GM21529 (cell line): ENCODE measurements around the gene DUS1L.

ENCODE experiments used
- ATAC-seq: cut with Tn5 transposase; IDR thresholded peaks from one replicate; pipeline ENCODE4 v1.9.1; 2021; ENCODE audit not compliant: unreplicated experiment

Gene DUS1L

DNA sequence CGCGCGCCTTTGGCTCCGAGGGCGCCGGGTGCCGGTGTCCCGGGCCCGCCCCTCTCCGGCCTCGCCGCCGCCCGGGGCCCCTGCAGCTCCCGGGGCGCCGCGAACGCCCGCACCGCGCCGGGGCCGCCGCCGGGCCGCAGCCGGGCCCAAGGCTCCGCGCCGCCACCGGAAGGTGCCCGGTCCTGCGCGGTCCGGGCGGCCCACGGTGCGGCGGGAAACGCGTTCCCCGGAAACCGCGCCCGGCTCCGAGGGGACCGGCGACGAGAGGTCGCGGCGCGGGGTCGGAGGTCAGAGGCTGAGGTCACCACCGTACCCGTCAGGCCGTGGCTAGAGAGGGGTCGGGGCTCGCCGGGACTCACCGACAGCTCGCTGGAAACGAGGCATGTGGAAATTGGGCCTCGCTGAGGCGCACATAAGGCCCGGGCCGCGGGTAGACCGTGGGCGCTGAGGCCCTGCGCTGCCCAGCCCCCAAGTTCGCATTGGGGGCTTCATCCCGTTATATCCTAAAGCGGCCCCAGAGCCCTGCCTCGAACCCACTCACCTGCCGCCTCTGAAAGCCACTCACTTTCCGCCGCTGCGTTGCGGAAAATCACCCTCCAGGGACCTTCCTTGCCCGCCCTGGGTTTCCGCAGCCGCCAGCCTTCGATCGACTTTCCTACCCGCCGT lies at the start of gene DUS1L:
Gene DUS1L (minus strand): TSS at position 167 of the 666 bp plus-strand sequence. CDS start 745 bp downstream, outside the sequence.
- ATAC-seq = peak; percentile 62

GRCh38 chr17:82114872-82115271 lies 49.3 kb upstream of the DUS1L start:
- no peak for ATAC-seq

- no peak for ATAC-seq
Measured at GRCh38 chr17:82114447-82114846, 48.8 kb upstream of the DUS1L start.

GRCh38 chr17:82113941-82114340 lies 48.3 kb upstream of the DUS1L start:
- ATAC-seq = no peak

DNA sequence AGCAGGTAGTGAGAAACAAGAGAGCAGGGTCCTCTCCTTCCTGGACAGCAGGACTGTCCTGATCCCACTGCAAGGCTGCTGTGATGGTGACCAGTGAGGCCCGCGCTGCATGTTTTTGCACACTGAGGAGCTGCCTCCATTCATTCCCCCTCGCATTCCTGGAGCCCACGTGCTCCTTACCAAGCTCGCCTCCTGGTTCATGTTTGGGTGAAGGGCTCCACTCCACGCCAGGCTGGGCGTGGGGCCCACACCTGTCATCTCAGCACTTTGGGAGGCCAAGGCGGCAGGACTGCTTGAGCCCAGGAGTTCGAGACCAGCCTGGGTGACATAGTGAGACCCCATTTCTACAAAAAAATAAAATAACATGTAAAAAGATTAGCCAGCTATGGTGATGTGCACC lies 47.8 kb upstream of the DUS1L start:
- ATAC-seq = no peak

DNA sequence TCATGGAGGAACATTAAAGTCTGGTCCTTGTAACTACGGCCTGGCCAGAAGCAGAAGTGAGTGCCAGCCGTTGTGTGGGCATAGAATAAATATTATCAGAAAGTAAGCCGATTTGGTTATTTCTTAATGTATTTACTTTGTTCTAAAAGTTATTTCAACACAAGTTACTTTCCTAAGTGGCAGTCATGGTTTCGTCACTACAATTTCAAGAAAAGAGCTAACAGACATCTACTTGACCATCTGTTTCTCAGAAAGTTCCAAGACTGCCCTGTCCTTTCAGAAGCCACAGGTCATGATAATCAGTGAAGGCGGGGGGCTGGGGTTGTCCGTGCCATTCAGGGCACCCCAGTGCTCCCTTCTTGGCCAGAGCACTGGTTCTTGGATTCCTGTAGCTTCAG lies 47.3 kb upstream of the DUS1L start:
- ATAC-seq = no peak

DNA sequence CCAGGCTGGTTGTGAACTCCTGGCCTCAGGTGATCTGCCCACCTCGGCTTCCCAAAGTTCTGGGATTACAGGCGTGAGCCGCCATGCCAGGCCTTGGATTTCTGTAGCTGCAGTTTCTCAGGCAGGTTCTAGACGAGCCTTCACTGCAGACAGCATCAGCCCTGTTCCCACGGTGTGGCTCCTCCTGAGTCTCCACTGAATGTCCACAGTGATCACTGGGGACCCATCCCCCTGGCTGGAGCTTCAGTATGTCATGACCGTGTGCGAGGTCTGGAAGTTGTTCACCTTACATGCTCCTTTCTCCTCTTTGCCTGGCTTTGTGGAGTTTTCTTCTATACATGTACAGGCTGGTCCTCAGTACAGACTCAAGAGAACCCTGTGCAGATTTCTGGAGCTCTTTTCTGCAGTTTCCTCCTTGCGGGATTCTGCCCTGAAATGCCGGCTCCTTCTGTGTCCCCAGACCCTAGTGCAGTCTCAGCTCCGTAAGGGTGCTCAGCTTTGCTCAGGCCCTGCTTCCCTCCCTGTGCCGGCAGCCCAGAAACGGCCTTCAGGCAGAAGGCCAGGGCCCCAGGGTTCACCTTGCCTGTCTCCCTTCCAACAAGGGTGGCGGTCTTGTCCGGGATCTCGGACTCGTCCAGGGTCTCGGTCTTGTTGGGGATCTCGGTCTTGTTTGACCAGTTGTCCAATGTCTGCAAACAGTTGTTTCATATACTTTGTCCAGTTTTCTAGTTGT lies 46.7 kb upstream of the DUS1L start:
- ATAC-seq = no peak

GRCh38 chr17:82110298-82110697 lies 44.7 kb upstream of the DUS1L start:
- ATAC-seq = no peak

GRCh38 chr17:82108961-82109475 lies 43.4 kb upstream of the DUS1L start:
- no peak for ATAC-seq

- ATAC-seq = no peak
Measured at GRCh38 chr17:82108496-82108945, 42.9 kb upstream of the DUS1L start.

- ATAC-seq = no peak
Measured at GRCh38 chr17:82108038-82108437, 42.4 kb upstream of the DUS1L start.

DNA sequence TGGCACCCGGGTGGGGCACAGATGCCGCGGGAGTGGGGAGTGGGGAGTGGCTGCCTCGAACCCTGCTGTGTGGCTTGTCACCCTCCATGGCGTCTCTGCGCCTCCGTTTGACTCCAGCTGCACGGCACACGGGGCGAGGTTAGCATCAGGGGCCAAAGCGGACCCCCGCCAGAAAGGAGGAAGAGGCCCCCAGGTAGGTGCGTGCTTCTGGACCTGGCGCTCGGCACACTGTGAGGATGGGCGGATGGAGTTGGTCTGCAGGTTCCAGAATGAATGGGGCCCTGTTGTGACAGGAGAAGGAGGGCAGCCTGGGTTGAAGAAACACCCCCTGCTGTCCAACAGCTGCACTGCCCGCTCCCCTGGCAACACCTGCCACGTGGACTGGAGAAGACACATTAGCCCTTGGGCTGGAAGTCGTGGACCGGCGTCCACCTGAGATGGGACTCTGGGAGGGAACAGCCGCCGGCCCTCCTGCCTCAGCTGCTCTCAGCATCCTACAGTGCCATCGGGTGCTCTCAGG lies 41.8 kb upstream of the DUS1L start:
- no peak for ATAC-seq

GRCh38 chr17:82106688-82107305 lies 41.2 kb upstream of the DUS1L start:
- no peak for ATAC-seq

- peak; percentile 82 for ATAC-seq
Measured at GRCh38 chr17:82105882-82106687, 40.5 kb upstream of the DUS1L start.

DNA sequence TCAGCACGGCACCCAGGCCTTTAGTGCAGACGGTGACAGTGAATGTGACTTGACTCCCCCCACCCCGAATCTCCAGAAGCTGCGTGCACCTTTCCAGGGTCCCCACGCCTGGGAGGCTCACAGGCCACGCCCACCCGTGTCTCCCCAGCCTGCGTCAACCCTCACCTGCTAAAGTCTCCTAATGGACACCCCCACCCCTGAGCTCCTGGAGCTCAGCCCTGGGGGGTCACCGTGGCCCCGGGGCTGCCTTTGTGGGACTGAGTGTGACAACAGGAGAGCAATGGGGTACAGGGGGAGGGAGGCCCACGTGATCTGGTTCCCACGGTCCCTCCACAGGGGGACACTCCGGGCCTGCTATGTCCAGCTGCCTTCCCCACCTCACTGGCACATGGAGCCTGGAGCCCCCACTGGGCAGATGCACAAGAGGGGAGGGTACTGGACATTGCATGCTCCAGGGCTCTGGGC lies 39.8 kb upstream of the DUS1L start:
- no peak for ATAC-seq

DNA sequence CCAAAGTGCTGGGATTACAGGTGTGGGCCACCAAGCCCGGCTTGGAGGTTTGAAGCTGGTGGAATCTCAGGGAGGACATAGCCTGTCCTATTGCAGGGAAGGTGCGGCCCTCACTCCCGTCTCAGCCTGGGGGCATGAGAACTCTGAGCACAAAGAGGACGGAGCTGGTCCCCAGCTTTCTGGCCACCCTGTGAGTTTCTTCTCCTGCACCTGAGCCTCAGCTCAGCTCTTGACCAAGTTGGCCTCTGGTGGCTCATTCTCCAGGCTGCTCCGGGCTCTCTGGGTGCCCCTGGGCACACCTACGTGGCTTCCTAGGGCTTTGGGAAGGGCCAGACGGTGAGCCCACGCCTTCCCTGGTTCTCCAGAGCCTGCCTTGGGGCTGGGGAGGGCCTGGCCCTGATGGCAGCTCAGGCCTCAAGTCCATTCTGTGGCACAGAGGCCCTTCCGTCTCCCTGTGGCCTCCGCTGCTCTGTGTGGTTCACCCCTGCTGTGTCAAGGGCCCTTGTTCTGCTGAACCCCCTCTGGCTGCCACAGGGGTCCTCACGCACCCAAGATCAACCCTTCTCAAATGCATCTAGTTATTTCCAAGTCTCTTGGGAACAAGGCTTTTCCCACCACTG lies 39.3 kb upstream of the DUS1L start:
- ATAC-seq = no peak

DNA sequence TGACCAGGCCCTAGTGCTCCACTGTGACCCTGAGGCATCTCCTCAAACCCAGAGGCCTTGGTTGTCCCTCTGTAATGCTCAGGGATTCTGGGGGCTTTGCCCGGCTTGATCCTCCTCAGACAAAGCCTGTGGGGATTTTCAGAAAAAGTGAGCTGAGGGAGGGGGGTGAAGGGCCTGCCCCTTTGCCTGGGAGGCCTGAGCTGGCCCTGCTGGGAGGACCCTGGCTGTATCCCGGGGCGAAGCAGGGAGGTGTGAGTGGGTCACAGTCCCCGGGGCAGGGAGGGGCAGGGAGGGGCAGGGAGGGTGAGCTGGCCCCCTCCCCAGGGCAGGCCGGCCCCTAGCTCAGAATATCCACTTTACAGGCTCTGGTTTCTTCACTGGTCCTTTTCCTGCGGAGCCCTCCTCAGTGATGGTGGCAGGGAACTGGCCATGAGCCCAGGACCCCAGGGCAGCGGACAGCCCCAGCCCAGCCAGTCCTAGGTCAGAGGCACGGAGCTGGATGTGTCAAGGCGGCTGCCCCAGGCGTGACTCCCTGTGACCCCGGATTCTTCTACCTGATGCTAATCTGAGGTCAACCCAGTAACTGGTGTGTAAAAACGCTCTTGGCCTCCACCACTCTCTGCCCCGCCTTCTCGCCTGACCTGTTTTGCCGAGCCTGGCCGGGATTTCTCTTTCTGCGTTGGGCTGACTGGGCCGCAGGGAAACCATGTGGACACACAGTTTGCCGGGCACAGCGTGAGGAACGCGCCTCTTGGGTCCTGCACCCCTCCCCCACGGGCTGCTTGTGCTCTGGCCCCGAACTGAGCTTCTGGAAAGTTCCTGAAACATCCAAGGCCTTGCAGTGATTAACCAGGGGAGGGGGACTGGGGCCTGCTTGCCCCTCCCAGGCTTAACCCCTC lies 38.2 kb upstream of the DUS1L start:
- no peak for ATAC-seq

GRCh38 chr17:82101767-82102679 lies 36.4 kb upstream of the DUS1L start:
- ATAC-seq = no peak
